ENCODE results near the gene ZNF878.

DNA sequence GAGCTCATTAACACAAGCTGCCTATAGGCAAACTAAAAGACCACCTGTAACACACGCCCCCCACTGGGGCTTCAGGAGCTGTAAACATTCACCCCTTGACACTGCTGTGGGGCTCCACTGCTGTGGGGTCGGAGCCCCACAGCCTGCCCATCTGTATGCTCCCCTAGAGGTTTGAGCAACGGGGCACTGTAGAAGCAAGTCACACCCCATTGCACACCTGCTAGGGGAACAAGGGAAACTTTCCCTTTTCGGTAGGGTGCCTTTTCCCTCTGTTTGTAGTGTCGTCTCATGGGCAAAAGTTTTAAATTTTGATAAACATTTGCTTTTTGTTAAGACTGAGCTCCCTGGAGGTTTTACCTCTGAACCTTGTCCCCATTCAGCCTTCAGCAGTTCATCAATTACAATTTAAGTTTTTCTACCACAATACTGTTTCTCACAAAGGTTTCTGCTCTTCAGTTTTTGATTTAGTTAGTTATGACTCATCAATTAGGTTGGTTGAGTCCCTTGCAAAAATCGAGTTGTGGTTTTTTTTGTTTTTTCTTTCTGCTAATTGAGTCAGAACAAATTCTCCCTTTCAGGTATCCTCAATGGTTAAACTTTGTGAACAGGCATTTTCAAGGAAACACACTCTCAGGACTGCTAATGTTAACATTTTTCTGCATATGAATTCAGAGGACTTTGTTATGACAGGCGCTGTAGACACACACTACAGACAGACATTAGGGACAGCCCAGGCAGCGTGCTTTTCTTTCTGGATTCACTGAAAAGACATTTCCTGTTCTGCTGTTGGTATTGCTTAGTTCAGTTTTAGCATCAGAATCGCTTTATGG is 52.4 kb downstream of the ZNF878 start:
- TF ChIP-seq, protein P1, sequence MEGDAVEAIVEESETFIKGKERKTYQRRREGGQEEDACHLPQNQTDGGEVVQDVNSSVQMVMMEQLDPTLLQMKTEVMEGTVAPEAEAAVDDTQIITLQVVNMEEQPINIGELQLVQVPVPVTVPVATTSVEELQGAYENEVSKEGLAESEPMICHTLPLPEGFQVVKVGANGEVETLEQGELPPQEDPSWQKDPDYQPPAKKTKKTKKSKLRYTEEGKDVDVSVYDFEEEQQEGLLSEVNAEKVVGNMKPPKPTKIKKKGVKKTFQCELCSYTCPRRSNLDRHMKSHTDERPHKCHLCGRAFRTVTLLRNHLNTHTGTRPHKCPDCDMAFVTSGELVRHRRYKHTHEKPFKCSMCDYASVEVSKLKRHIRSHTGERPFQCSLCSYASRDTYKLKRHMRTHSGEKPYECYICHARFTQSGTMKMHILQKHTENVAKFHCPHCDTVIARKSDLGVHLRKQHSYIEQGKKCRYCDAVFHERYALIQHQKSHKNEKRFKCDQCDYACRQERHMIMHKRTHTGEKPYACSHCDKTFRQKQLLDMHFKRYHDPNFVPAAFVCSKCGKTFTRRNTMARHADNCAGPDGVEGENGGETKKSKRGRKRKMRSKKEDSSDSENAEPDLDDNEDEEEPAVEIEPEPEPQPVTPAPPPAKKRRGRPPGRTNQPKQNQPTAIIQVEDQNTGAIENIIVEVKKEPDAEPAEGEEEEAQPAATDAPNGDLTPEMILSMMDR (IDR thresholded peaks at IDR 0.05; ENCODE audit: low read length) = no peak
- no peak for TF ChIP-seq EZH2phosphoT487 (IDR thresholded peaks at IDR 0.05; ENCODE audit: low read length)

Measured in MM.1S (cell line).